Gastrocnemius medialis (tissue), 4 donors: Measurements from ENCODE around the gene CTSL. TPM values are rescaled to one million over a fixed set of nuclear protein-coding genes. Genes with fewer than 3 reads are reported as not detected.

ENCODE experiments used
- total RNA-seq, 4 donors: library from RNA; depleted of rRNA; stranded (reverse); fragments of >200 nt; gene quantifications; one replicate each; pipeline versions ENCODE4 v1.1.0 to v1.2.3, GENCODE V29; 2016

CTSL gene
- total RNA-seq, 4 donors from 2014 or later, result 37.3 to 110 (median 56.8) TPM

Other genes starting within 250 kb of the CTSL start
- gene DAPK1, start 228.3 kb upstream of the CTSL start, total RNA-seq, result 1 to 10 TPM; 1.2 to 4.3 (median 2.7) TPM
- gene SPATA31E1, start 156.8 kb downstream of the CTSL start, total RNA-seq, result not detected
- not detected for gene SPATA31C1, start 191.8 kb downstream of the CTSL start, total RNA-seq
- gene CDK20, start 248.4 kb downstream of the CTSL start, total RNA-seq, result 1 to 10 TPM in 1 of 4 donors, under 1 TPM in 3; 0.44 to 3.1 (median 0.63) TPM